C4-2B (cell line): ENCODE measurements around the gene HAPLN2.

ENCODE experiments used
- H3K27ac ChIP-seq: fragments of 450-650 bp; 2 replicates; pipeline ENCODE4 v1.5.1; 2017
- ZFX ChIP-seq: fragments of 450-650 bp; IDR thresholded peaks from 2 replicates; pipeline ENCODE4 v1.6.1; 2017
- TF ChIP-seq, protein P1 (sequence below): fragments of 450-650 bp; conservative IDR thresholded peaks from 2 replicates; pipeline ENCODE4 v1.5.1; 2017; ENCODE audit warnings: mild to moderate bottlenecking

Gene HAPLN2

GRCh38 chr1:156655151-156655903 is 36.1 kb downstream of the HAPLN2 start:
- TF ChIP-seq ZFX: no peak
- TF ChIP-seq, protein P1, sequence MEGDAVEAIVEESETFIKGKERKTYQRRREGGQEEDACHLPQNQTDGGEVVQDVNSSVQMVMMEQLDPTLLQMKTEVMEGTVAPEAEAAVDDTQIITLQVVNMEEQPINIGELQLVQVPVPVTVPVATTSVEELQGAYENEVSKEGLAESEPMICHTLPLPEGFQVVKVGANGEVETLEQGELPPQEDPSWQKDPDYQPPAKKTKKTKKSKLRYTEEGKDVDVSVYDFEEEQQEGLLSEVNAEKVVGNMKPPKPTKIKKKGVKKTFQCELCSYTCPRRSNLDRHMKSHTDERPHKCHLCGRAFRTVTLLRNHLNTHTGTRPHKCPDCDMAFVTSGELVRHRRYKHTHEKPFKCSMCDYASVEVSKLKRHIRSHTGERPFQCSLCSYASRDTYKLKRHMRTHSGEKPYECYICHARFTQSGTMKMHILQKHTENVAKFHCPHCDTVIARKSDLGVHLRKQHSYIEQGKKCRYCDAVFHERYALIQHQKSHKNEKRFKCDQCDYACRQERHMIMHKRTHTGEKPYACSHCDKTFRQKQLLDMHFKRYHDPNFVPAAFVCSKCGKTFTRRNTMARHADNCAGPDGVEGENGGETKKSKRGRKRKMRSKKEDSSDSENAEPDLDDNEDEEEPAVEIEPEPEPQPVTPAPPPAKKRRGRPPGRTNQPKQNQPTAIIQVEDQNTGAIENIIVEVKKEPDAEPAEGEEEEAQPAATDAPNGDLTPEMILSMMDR: no peak
- no peak overlapping the region for H3K27ac ChIP-seq

- no peak for TF ChIP-seq ZFX
- TF ChIP-seq, protein P1: no peak
- no peak overlapping the region for H3K27ac ChIP-seq
Measured at GRCh38 chr1:156655904-156656516, 36.8 kb downstream of the HAPLN2 start.

- TF ChIP-seq ZFX: no peak
- TF ChIP-seq, protein P1: peak; percentile 98
- no peak overlapping the region for H3K27ac ChIP-seq
Measured at GRCh38 chr1:156656806-156657740, 37.9 kb downstream of the HAPLN2 start.

GRCh38 chr1:156657741-156658319 is 38.6 kb downstream of the HAPLN2 start:
- TF ChIP-seq, protein P1: peak; percentile 79
- TF ChIP-seq ZFX: no peak

GRCh38 chr1:156658496-156658895 is 39.3 kb downstream of the HAPLN2 start:
- TF ChIP-seq, protein P1: no peak
- TF ChIP-seq ZFX: no peak

More at GRCh38 chr1:156657741-156658319, 38.6 kb downstream of the HAPLN2 start:
- no peak overlapping the region for H3K27ac ChIP-seq

DNA sequence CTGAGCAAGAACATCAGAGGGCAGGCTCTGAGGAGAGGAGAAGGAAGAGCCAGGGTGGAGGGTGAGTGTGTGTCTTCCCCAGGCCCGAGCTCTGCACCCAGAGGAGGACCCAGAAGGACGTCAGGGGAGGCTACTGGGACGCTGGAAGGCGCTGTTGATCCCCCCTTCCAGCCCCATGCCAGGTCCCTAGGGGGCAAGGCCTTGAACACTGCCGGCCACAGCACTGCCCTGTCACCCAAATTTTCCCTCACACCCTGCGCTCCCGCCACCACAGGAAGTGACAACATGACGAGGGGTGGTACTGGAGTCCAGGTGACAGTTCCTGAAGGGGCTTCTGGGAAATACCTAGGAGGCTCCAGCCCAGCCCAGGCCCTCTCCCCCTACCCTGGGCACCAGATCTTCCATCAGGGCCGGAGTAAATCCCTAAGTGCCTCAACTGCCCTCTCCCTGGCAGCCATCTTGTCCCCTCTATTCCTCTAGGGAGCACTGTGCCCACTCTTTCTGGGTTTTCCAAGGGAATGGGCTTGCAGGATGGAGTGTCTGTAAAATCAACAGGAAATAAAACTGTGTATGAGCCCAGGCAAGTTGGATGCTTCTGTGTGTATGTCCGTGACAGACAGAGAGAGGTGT is 39.8 kb downstream of the HAPLN2 start:
- H3K27ac ChIP-seq: no peak overlapping the region

More at GRCh38 chr1:156658496-156658895, 39.3 kb downstream of the HAPLN2 start:
- no peak overlapping the region for H3K27ac ChIP-seq

More for the DNA sequence above, 39.8 kb downstream of the HAPLN2 start:
- TF ChIP-seq ZFX: no peak
- TF ChIP-seq, protein P1: no peak
